HEK293 (cell line): ENCODE measurements around the gene OR5AL1.
"Not testable (repeated sequence)": the region's sequence is repeated elsewhere in the genome, so short reads cannot be mapped to it uniquely, and the experiment has no call there.

Experiments used
- KLF1 ChIP-seq: fragments of 450-650 bp; formaldehyde crosslinking; IDR thresholded peaks from 2 replicates; pipeline ENCODE4 v1.5.1; 2016; ENCODE audit warnings: missing biosample characterization, missing genetic modification characterization
- TF ChIP-seq, protein P1 (sequence below): fragments of 450-650 bp; formaldehyde crosslinking; IDR thresholded peaks from 2 replicates; pipeline ENCODE4 v1.5.1; 2016; ENCODE audit warnings: missing biosample characterization, missing genetic modification characterization

DNA sequence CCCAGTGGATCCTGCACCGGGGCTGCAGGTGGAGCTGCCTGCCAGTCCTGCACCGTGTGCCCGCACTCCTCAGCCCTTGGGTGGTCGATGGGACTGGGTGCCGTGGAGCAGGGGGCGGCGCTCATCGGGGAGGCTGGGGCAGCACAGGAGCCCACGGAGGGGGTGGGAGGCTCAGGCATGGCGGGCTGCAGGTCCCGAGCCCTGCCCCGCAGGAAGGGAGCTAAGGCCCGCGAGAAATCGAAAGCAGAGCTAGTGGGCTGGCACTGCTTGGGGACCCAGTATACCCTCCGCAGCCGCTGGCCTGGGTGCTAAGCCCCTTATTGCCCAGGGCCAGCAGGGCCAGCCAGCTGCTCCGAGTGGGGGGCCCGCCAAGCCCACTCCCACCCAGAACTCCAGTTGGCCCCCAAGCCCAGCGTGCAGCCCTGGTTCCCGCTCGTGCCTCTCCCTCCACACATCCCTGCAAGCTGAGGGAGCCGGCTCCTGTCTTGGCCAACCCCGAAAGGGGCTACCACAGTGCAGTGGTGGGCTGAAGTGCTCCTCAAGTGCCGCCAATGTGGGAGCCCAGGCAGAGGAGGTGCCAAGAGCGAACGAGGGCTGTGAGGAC, 10.5 kb upstream of the OR5AL1 start:
- TF ChIP-seq KLF1 (tag by site-specific recombination): not testable (repeated sequence)
- TF ChIP-seq, protein P1, sequence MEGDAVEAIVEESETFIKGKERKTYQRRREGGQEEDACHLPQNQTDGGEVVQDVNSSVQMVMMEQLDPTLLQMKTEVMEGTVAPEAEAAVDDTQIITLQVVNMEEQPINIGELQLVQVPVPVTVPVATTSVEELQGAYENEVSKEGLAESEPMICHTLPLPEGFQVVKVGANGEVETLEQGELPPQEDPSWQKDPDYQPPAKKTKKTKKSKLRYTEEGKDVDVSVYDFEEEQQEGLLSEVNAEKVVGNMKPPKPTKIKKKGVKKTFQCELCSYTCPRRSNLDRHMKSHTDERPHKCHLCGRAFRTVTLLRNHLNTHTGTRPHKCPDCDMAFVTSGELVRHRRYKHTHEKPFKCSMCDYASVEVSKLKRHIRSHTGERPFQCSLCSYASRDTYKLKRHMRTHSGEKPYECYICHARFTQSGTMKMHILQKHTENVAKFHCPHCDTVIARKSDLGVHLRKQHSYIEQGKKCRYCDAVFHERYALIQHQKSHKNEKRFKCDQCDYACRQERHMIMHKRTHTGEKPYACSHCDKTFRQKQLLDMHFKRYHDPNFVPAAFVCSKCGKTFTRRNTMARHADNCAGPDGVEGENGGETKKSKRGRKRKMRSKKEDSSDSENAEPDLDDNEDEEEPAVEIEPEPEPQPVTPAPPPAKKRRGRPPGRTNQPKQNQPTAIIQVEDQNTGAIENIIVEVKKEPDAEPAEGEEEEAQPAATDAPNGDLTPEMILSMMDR: not testable (repeated sequence)
